ENCODE data around the gene BTBD7.

Gene BTBD7

DNA sequence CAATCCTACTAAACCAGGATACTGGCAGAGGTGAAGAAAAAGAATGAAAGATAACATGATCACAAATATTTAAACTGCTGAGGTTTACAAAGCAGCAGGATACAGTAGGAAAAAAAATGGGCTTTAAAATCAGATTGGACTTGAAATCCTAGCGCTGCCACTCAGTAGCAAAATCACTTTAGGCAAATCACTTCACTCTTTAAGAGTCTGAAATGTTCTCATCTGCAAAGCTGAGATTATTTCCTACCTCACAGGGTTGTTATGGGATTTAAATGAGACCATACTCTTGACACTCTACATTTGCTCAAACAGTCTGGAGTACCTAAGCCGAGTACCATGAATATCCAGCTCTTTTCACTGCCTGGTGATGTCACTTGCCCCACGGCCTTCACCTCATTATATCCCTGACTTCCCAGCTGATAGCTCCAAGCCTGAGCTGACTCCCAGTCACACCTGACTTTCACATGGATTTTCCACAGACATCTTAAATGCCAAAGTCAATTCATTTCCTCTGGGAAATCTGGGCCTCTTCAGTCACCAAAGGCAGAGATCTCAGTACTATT lies 65.6 kb downstream of the BTBD7 start:
- no peak for DNase-seq (ENCODE audit: low spot score)
- TF ChIP-seq, protein P1, sequence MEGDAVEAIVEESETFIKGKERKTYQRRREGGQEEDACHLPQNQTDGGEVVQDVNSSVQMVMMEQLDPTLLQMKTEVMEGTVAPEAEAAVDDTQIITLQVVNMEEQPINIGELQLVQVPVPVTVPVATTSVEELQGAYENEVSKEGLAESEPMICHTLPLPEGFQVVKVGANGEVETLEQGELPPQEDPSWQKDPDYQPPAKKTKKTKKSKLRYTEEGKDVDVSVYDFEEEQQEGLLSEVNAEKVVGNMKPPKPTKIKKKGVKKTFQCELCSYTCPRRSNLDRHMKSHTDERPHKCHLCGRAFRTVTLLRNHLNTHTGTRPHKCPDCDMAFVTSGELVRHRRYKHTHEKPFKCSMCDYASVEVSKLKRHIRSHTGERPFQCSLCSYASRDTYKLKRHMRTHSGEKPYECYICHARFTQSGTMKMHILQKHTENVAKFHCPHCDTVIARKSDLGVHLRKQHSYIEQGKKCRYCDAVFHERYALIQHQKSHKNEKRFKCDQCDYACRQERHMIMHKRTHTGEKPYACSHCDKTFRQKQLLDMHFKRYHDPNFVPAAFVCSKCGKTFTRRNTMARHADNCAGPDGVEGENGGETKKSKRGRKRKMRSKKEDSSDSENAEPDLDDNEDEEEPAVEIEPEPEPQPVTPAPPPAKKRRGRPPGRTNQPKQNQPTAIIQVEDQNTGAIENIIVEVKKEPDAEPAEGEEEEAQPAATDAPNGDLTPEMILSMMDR (IDR thresholded peaks at IDR 0.05; ENCODE audit: extremely low read depth, missing control alignments): no peak

DNA sequence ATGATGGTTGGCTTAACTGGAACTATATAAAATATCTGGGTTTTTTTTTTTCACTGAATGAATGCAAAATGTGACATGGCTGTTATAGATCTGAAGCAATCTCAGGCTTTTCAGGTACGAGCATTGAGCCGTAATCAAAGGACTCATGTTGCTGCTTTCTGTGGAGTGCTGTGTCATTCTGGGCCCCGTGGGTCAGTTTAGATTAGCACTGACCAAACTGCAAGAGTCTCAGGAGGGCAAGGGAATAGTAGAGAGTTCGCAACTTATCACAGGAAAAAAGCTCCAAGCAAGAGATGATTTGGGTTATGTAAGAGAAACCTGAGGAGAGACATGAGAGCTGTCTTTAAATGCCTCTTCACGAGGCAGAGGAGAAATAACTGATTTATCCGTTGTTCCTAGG lies 66.7 kb downstream of the BTBD7 start:
- no peak for DNase-seq (ENCODE audit: low spot score)
- TF ChIP-seq, protein P1 (IDR thresholded peaks at IDR 0.05; ENCODE audit: extremely low read depth, missing control alignments): no peak

DNA sequence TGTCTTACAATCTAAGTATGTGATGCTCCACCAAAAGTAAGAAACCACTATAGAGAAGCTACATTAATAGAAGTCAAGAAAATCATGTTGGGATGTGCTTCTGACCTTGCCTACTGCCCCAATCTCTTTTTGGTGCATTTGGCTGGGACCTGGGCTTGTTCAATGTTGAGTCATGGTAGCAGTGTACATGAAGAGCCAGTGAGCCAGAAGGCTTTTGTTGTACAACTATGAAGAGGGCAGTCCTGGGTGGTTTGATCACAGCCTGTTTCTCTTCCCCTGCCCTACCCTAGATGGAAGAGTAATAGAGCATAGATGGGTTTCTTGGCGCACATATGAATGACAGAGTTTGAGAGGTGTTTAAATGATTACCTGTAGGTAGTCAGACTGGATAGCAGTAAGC lies 69.4 kb downstream of the BTBD7 start:
- TF ChIP-seq, protein P1 (IDR thresholded peaks at IDR 0.05; ENCODE audit: extremely low read depth, missing control alignments): no peak
- no peak for DNase-seq (ENCODE audit: low spot score)

DNA sequence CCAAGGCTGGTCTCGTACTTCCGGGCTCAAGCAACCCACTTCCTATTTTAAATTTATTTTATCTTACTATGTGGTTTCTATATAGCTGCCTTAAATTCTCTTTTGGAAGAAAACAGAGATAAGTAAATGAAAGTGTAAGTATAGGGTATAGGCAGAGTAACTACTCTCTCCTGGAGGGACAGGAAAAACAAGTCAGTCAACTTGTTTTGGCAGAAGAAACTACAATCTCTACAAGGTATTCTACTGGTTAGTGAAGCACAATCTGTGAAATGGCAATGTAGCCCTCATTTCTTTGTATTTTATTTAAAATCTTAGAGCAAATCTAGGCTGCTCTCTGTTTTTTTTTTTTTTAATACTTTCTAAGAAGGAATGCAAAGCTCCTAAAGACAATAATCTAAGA lies 70.4 kb downstream of the BTBD7 start:
- no peak for DNase-seq (ENCODE audit: low spot score)
- TF ChIP-seq, protein P1 (IDR thresholded peaks at IDR 0.05; ENCODE audit: extremely low read depth, missing control alignments): no peak

DNA sequence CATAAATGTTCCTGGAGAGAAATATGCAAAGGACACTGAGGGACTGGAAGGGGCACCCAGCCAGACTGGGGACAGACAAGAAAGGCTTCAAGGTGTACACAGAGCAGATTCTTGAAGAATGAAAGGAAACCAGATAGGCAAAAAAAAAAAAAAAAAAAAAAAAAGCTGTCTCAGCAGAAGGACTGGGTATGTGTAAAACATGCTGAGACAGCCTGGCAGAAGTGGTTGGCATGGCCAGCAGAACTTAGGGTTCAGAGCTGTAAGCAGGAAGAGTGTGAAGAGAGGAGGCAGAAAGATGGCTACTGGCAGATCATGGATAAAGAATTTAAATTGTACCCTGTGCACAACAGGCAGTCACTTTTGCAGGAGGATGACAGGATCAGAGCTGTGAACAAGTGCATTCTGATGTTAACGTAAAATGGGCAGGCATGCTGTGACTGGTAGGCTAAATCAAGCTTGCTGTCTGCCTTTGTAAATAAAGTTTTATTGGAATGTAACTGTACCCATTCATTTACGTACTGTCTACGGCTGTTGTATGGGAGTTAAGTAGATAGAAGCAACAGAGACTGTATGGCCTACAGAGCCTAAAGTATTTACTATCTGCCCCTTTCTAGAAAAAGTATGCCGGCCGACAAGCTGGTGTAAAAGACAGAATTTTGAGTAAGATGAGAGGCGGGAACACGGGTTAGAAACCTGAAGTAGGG lies 83.6 kb downstream of the BTBD7 start:
- no peak for DNase-seq (ENCODE audit: low spot score)
- TF ChIP-seq, protein P1 (IDR thresholded peaks at IDR 0.05; ENCODE audit: extremely low read depth, missing control alignments): no peak

DNA sequence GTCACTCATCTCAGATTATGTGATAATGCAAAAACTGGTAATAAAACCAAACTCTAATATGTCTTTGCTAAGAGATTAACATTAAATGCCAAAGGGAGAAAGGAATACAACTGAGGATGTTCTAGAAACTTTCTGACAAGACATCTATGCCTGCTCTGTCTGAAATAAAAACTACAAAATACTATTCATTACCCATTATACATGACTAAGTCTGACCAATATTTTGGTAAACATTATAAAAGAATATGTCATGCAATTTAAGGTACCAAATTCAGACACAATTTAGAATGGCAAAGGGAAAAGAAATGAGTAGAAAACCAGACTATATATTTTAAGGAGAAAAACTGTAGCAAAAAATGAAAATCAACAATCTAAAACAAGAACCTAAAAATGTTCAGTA lies 86.3 kb downstream of the BTBD7 start:
- TF ChIP-seq, protein P1 (IDR thresholded peaks at IDR 0.05; ENCODE audit: extremely low read depth, missing control alignments): no peak
- no peak for DNase-seq (ENCODE audit: low spot score)

DNA sequence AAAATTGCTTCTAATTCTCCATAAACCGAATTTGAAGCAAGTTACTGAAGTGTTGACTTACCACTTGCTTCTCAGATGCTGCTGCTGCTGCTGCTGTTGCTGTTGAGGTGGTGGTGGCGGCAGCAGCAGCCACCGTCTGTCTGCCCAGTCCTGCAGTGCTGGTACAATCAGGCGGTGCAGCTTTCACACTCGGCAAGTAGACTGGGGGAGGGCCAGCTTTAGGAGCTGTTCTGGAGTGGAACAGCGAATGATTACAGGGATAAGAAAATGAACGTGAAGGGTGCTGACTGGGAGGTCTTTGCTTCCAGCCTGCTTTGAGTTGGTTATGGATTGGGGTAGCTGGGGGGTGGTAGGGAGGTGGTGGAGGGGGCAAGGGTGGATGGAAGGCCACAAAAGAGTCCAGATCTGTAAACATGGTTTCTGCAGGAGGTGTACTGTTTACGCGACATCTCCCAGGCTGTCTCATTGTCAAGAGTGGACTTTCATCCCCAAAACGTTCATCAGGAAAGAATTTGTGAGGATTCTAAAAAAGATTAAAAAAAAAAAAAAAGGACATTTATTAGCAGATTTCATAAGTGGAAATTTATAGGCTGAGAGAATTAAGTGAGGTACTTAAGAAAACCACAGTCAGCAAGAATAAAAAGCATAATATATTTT lies 86.9 kb downstream of the BTBD7 start:
- no peak for DNase-seq (ENCODE audit: low spot score)
- TF ChIP-seq, protein P1 (IDR thresholded peaks at IDR 0.05; ENCODE audit: extremely low read depth, missing control alignments): no peak

Data from GM20000 (cell line).